Stomach (tissue), 4 donors: ENCODE data around the gene FBXL14.

Experiments
- POLR2A ChIP-seq, 4 donors: fragments of 450-650 bp; IDR thresholded peaks; one replicate each; pipeline ENCODE4 v1.6.1; 2016; ENCODE audit warnings: antibody characterized with exemption in 4 of 4, control low read depth in 2 of 4, mild to moderate bottlenecking in 1 of 4, moderate library complexity in 1 of 4
- POLR2AphosphoS5 ChIP-seq, 3 donors: sonication (generic); formaldehyde crosslinking; IDR thresholded peaks; one replicate each; pipeline ENCODE4 v1.6.1; 2016; ENCODE audit warnings: antibody characterized with exemption in 3 of 3
- TF ChIP-seq, protein P1 (sequence below), 7 experiments: fragments of 450-650 bp in 4 of 7; fragments of 200-600 bp in 3 of 7; sonication (generic) in 3 of 7; IDR thresholded peaks; one replicate each; pipeline ENCODE4 v1.5.1; 2016 to 2019; ENCODE audit warnings: antibody characterized with exemption in 7 of 7, control low read depth in 2 of 7, mild to moderate bottlenecking in 1 of 7

DNA sequence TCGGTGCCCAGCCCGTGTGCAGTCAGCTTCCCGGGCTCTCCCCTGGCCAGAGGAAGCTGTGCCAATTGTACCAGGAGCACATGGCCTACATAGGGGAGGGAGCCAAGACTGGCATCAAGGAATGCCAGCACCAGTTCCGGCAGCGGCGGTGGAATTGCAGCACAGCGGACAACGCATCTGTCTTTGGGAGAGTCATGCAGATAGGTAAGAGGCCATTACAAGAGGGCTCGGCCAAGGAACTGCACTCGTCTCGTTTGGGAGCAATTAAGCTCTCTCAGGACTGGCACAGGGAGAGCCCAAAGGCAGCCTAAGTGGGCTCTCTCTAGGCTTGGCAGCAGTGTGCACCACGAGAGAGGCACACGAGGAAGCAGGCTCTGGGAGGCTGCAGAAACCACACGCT, 38.3 kb upstream of the FBXL14 start:
- TF ChIP-seq, protein P1, sequence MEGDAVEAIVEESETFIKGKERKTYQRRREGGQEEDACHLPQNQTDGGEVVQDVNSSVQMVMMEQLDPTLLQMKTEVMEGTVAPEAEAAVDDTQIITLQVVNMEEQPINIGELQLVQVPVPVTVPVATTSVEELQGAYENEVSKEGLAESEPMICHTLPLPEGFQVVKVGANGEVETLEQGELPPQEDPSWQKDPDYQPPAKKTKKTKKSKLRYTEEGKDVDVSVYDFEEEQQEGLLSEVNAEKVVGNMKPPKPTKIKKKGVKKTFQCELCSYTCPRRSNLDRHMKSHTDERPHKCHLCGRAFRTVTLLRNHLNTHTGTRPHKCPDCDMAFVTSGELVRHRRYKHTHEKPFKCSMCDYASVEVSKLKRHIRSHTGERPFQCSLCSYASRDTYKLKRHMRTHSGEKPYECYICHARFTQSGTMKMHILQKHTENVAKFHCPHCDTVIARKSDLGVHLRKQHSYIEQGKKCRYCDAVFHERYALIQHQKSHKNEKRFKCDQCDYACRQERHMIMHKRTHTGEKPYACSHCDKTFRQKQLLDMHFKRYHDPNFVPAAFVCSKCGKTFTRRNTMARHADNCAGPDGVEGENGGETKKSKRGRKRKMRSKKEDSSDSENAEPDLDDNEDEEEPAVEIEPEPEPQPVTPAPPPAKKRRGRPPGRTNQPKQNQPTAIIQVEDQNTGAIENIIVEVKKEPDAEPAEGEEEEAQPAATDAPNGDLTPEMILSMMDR (IDR thresholded peaks at IDR 0.05) = no peak
- TF ChIP-seq POLR2A (IDR thresholded peaks at IDR 0.05) (no peak), POLR2AphosphoS5 (IDR thresholded peaks at IDR 0.05) (no peak)
